HG03378 (cell line): ENCODE results near the gene RASSF3.
"Not testable (repeated sequence)": the region's sequence is repeated elsewhere in the genome, so short reads cannot be mapped to it uniquely, and the experiment has no call there.

Experiments used
- ATAC-seq: cut with Tn5 transposase; IDR thresholded peaks from one replicate; pipeline ENCODE4 v1.9.1; 2021; ENCODE audit warnings: mild to moderate bottlenecking, moderate library complexity; ENCODE audit not compliant: unreplicated experiment

Gene RASSF3

DNA sequence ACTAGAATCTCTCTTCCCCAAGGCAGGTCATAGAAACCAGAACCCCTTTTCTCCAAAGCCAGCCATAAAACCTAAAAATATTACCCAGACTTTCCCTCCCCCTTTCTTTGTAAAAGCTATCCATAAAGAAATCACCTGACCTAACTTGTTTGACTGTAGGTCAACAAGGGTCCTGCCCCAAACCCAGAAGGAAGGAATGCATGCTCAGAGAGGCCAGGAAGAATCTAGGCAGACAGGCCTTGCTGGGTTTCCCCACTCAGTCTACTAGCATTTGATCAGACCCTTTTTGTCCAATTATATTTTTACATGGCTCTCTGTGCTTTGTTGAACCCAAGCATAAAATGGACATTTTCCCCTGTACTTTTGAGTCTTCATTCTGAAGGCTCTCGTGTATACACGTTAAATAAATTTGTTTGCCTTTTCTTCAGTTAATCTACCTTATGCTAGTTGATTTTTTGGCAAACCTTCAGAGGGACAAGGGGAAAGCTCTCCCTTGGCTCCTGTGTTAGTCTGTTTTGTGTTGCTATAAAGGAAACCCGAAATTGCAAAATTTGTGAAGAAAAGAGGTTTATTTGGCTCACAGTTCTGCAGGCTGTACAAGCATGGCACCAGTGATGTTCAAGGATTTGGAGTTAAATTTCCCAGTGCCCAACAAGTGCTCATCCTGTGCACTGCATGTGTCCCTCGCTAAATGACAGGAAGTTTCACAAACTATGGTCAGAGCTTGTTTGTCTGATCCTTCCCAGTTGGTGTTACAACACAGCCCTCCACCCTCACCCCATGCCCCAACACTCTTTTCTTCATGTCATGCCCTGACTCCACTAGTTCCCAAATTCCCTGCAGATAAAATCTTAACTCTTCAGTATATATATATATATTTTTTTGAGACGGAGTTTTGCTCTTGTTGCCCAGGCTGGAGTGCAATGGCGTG lies 14.2 kb upstream of the RASSF3 start:
- ATAC-seq = no peak

DNA sequence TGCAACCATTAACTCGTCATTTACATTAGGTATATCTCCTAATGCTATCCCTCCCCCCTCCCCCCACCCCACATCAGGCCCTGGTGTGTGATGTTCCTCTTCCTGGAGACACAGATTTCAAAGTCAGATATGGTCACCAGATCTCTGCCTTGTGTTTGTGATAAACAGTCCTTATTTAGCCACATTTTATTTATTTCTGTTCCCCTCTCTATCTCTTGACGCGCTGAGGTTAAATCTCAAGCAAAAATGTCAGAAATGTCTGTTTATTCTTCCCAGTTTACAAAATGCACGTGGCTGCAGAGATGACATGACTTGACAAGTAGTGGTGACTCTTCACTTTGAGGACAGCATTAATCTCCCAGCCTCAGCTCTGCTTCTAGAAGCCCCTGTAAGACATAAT lies 11.5 kb upstream of the RASSF3 start:
- no peak for ATAC-seq

DNA sequence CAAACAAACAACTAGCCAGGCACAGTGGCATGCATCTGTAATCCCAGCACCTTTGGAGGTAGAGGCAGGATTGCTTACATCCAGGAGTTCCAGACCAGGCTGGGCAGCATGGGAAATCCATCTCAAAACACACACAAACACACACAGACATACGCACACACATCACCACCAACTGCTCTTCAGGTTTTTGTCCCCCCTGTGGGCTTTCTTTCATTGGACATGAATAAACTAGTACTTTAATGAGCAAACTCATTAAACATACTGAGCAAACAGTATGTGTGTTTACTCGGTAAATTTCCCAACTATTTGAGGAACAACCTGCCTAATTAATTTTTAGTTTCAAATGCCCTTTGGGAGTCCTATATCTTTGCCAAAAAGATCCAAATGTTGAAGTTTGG lies 10.1 kb upstream of the RASSF3 start:
- no peak for ATAC-seq

- ATAC-seq = no peak
Measured at GRCh38 chr12:64603183-64603841, 7.0 kb upstream of the RASSF3 start.

DNA sequence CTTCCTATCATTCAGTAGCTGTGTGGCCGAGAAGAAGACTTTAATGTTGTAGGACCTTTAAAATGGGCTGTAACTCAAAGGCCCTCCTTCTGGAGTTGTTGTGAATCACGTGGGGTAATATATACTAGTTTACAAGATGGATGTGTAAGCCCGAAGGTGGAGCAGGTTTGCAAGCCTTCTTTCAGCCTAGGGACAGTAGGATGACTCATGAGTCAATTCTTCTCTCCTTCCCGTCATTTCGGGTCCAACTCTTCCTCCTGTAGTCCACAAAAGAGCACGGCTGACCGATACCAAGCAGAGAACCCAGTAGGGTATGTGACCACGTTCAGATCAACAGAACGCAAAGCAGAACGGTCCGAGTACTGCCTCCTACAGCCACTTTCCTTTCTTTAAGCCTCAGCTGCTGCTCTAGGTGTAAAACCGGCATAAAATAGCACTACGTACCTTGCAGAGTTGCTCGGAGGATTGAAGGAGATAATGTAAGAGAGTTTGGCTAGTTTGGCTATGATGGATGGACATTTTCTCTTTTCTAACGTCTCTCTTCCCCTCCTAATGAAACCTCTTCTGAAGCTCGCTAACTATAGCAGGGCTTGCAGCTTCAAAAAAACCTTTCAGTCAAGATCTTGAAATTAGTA lies 1.3 kb upstream of the RASSF3 start:
- ATAC-seq = peak; percentile 46

- peak; percentile 5 for ATAC-seq
Measured at GRCh38 chr12:64609536-64610078, 688 bp upstream of the RASSF3 start.

DNA sequence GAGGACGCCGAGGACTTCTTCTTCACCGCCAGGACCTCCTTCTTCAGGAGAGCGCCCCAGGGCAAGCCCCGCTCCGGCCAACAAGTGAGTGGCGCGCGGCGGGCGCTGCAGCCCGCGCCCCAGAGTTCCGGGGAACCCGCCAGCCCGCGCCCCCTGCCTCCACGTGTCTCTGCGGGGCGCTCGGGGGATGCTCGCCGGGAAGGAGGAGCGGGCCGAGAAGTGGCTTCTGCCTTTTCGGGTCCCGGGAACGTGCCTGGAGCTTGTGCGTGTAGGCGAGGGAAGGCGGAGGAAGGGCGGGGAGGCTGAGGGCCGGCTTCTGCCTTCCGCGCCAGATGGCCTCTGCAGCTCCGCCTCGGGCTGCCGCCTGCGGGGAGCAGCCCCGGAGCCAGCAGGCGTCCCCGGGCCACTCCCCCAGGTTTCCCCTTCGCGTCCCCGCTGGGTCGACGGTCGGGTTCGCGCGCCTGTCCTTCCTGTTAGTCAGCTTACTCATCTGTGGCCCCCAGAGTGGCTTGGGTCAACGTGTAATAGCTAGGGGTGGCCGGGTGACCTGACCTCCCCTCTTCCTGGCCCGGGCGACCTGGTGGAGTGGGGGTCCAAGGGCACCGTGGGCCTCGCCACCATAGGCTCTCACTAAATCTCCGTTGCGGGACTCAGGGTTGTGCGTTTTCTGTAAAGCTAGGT lies 505 bp downstream of the RASSF3 start:
- ATAC-seq = peak; percentile 36

- no peak for ATAC-seq
Measured at GRCh38 chr12:64611341-64612284, 1.3 kb downstream of the RASSF3 start.

- ATAC-seq = no peak
Measured at GRCh38 chr12:64612843-64613242, 2.5 kb downstream of the RASSF3 start.

DNA sequence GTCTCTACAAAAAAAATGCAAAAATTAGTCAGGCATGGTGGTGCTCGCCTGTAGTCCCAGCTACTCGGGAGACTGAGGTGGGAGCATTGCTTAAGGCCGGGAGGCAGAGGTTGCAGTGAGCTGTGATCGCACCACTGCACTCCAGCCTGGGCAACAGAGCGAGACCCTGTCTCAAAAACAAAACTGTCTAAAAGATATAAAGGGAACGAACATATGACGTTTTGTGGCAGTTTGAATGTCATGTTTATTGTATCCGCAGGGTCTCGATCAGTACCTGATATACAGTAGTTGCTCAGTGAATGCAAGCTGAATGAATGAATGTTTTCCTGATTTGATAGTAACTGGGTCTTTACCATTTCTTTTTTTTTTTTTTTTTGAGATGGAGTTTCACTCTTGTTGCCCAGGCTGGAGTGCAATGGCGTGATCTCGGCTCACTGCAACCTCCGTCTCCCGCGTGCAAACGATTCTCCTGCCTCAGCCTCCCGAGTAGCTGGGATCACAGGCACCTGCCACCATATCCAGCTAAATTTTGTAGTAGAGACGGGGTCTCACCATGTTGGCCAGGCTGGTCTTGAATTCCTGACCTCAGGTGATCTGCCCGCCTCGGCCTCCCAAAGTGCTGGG lies 3.6 kb downstream of the RASSF3 start:
- ATAC-seq = not testable (repeated sequence)

- ATAC-seq = no peak
Measured at GRCh38 chr12:64616201-64616600, 5.9 kb downstream of the RASSF3 start.

DNA sequence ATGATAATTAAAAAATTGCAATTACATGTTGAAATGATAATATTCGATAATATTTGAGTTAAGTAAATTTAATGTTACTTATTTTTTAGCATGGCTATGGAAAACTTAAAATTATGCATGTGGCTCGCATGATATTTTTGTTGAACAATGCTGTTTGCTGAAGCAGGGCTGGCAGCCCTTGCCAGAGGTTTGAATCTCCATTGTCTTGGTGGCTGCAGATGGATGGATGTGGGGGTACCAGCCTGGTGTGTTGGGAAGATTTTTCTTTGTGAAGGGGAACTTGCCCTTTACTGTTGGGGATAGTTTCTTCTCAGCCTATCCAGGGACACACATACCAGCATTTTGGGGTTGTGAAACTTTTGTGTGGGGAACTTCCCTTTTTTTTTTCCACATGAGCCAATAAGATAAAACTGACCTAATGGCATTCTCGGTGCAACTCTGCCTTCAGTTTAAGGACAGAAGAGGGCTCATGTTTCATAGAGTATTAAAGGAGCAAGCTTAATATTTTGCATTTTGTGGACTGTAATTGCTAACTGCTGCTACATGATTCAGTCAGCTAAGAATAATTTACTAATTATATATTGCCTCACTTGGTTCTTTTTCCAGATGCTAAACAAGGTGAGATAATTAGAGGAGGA lies 8.8 kb downstream of the RASSF3 start:
- peak; percentile 56 for ATAC-seq

DNA sequence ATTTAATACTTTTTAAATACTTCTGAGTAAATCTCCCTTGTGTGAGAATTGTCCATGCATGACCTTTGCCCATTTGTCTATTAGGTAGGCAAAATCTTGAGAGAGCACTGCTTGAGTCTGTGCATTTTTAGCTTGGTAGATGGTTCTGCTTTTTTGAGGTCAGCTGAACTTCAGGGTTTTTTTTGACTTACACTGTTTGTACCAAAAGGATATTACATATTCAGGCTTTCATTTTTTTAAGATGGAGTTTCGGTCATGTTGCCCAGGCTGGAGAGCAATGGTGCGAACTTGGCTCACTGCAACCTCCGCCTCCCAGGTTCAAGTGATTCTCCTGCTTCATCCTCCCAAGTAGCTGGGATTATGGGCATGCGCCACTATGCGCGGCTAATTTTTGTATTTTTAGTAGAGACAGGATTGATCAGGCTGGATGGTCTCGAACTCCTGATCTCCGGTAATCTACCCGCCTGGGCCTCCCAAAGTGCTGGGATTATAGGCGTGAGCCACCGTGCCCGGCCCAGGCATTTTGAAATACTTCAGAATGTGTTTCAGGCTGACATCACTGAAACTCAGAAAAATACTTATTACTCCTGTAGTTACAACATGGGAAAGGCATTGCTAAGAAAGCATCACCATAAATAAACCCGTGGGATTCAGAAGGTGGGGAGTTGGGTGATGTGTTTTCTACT lies 11.1 kb downstream of the RASSF3 start:
- peak; percentile 77 for ATAC-seq

DNA sequence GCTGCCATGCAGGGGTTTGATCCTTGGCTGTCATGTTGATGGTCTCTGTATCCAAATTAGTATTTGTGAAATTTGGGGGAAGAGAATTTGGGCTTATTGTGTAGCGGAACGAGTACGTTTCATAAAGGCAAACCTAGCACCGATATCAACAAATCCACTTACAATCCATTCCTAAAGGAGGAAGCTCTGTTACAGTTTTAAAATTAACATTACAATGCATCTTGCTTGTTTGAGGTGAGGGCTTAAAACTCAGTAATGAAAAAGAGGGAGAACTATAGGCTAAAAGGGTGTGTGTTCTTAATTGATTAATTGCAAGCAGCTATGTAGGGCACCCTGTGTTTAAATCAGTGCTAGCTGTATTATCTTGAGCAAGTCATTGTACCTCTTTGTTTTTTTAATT lies 13.7 kb downstream of the RASSF3 start:
- ATAC-seq = no peak

- peak; percentile 48 for ATAC-seq
Measured at GRCh38 chr12:64625243-64626077, 15.2 kb downstream of the RASSF3 start.

- not testable (repeated sequence) for ATAC-seq
Measured at GRCh38 chr12:64626588-64626987, 16.3 kb downstream of the RASSF3 start.

GRCh38 chr12:64627771-64628170 lies 17.5 kb downstream of the RASSF3 start:
- no peak for ATAC-seq
